ENCODE data around the gene BCAR1. TPM values are rescaled to one million over a fixed set of nuclear protein-coding genes. Genes with fewer than 3 reads are reported as not detected.

BCAR1 gene
- total and polyA plus RNA-seq, 9 donors = 2.4 to 90.2 (median 46.6) TPM

GRCh38 chr16:75197522-75198134 is 53.8 kb downstream of the BCAR1 start:
- H3K9me3 ChIP-seq = no peaks in the 10 kb centered on the region
- H3K27me3 ChIP-seq = no peaks in the 10 kb centered on the region
- peaks cover 1% of the 10 kb centered on the region for H3K4me1 ChIP-seq (ENCODE audit: insufficient read depth)
- intact Hi-C loops (cut with DNase I) = loop anchor here in 1 of 4 donors (10.0 kb wide), 1 partner anchor 567 kb away; no protein-coding TSS in a partner anchor
- no peak overlapping the region for H3K4me3 ChIP-seq
- no peak overlapping the region for H3K27ac ChIP-seq
- WGBS, 3 donors = 43 to 53% (median 44%) methylated on average over 14 of the region's 14 CpGs
- no peak for DNase-seq
- no peak for TF ChIP-seq EP300 (IDR thresholded peaks at IDR 0.05)
- no peak for TF ChIP-seq CTCF (IDR thresholded peaks at IDR 0.05)
- TF ChIP-seq POLR2A (IDR thresholded peaks at IDR 0.05) = no peak
- H3K36me3 ChIP-seq = no peaks in the 10 kb centered on the region

- Histone ChIP-seq H3K27me3 (no peaks in the 10 kb centered on the region), H3K9me3 (no peaks in the 10 kb centered on the region), H3K4me1 (ENCODE audit: insufficient read depth) (peaks cover 1% of the 10 kb centered on the region), H3K27ac (no peak overlapping the region), H3K36me3 (no peaks in the 10 kb centered on the region), H3K4me3 (no peak overlapping the region)
- no peak for DNase-seq
- intact Hi-C loops (cut with DNase I) = loop anchor here in 1 of 4 donors (10.0 kb wide), 1 partner anchor 568 kb away; no protein-coding TSS in a partner anchor
- WGBS, 3 donors = 65 to 77% (median 72%) methylated on average over 9 of the region's 9 CpGs
- TF ChIP-seq EP300 (IDR thresholded peaks at IDR 0.05) = no peak
- no peak for TF ChIP-seq POLR2A (IDR thresholded peaks at IDR 0.05)
- TF ChIP-seq CTCF (IDR thresholded peaks at IDR 0.05) = no peak
Observed at GRCh38 chr16:75196836-75197235, 54.6 kb downstream of the BCAR1 start.

GRCh38 chr16:75195811-75196790 is 55.3 kb downstream of the BCAR1 start:
- WGBS, 3 donors = 81 to 83% (median 83%) methylated on average over 24 of the region's 24 CpGs
- intact Hi-C loops (cut with DNase I) = loop anchor here in 1 of 4 donors (10.0 kb wide), 1 partner anchor 569 kb away; no protein-coding TSS in a partner anchor
- H3K4me1 ChIP-seq (ENCODE audit: insufficient read depth) = peaks cover 1% of the 10 kb centered on the region
- H3K9me3 ChIP-seq = no peaks in the 10 kb centered on the region
- no peaks in the 10 kb centered on the region for H3K27me3 ChIP-seq
- no peak for DNase-seq
- H3K27ac ChIP-seq = no peak overlapping the region
- TF ChIP-seq POLR2A (IDR thresholded peaks at IDR 0.05) (no peak), EP300 (IDR thresholded peaks at IDR 0.05) (no peak), CTCF (IDR thresholded peaks at IDR 0.05) (no peak)
- H3K4me3 ChIP-seq = no peak overlapping the region
- no peaks in the 10 kb centered on the region for H3K36me3 ChIP-seq

- intact Hi-C loops (cut with DNase I) = loop anchor here in 1 of 4 donors (10.0 kb wide), 1 partner anchor 571 kb away; no protein-coding TSS in a partner anchor
- no peaks in the 10 kb centered on the region for H3K27me3 ChIP-seq
- H3K4me3 ChIP-seq = no peak overlapping the region
- H3K36me3 ChIP-seq = no peaks in the 10 kb centered on the region
- DNase-seq = no peak
- 80 to 83% (median 82%) methylated on average over 10 of the region's 10 CpGs for WGBS, 3 donors
- H3K9me3 ChIP-seq = no peaks in the 10 kb centered on the region
- H3K27ac ChIP-seq = no peak overlapping the region
- peaks cover 1% of the 10 kb centered on the region for H3K4me1 ChIP-seq (ENCODE audit: insufficient read depth)
- no peak for TF ChIP-seq POLR2A (IDR thresholded peaks at IDR 0.05)
- TF ChIP-seq EP300 (IDR thresholded peaks at IDR 0.05) = no peak
- TF ChIP-seq CTCF (IDR thresholded peaks at IDR 0.05) = no peak
Observed at GRCh38 chr16:75193730-75194444, 57.5 kb downstream of the BCAR1 start.
